H9 (cell line): ENCODE results near the gene ABCA6. TPM values are rescaled to one million over a fixed set of nuclear protein-coding genes. Genes with fewer than 3 reads are reported as not detected.

Experiments used
- DNase-seq: peaks from one replicate; pipeline ENCODE4 v3.0.0-alpha.2; 2017
- H2AFZ ChIP-seq: one replicate; pipeline ENCODE4 v1.6.1; 2013; ENCODE audit warnings: mild to moderate bottlenecking, low read length, control low read depth, moderate library complexity
- H2AK5ac ChIP-seq: 2 replicates; pipeline ENCODE4 v1.6.1; 2013; ENCODE audit warnings: low read length, control low read depth, mixed read lengths; ENCODE audit not compliant: insufficient read length
- H2BK120ac ChIP-seq: one replicate; pipeline ENCODE4 v1.6.1; 2013; ENCODE audit warnings: low read depth, mild to moderate bottlenecking, low read length, control low read depth, inconsistent platforms; ENCODE audit not compliant: poor library complexity, severe bottlenecking
- H2BK12ac ChIP-seq: 2 replicates; pipeline ENCODE4 v1.6.1; 2013; ENCODE audit warnings: low read length, control low read depth, mixed read lengths, low read depth; ENCODE audit not compliant: insufficient read length
- H2BK15ac ChIP-seq: 2 replicates; pipeline ENCODE4 v1.6.1; 2013; ENCODE audit warnings: low read depth, low read length, control low read depth
- H2BK20ac ChIP-seq: one replicate; pipeline ENCODE4 v1.6.1; 2013; ENCODE audit warnings: low read depth, mild to moderate bottlenecking, low read length, control low read depth, inconsistent platforms; ENCODE audit not compliant: poor library complexity, severe bottlenecking
- H2BK5ac ChIP-seq: 2 replicates; pipeline ENCODE4 v1.6.1; 2013; ENCODE audit warnings: low read length, control low read depth, mixed read lengths; ENCODE audit not compliant: insufficient read length
- H3K14ac ChIP-seq: 2 replicates; pipeline ENCODE4 v1.6.1; 2013; ENCODE audit warnings: low read length, control low read depth; ENCODE audit not compliant: insufficient read depth
- H3K18ac ChIP-seq: 2 replicates; pipeline ENCODE4 v1.6.1; 2013; ENCODE audit warnings: low read depth, mild to moderate bottlenecking, mixed read lengths, low read length, control low read depth; ENCODE audit not compliant: insufficient read length
- H3K23ac ChIP-seq: 2 replicates; pipeline ENCODE4 v1.6.1; 2013; ENCODE audit warnings: low read length, control low read depth, mixed read lengths, low read depth; ENCODE audit not compliant: insufficient read length
- H3K23me2 ChIP-seq: 2 replicates; pipeline ENCODE4 v1.6.1; 2013; ENCODE audit warnings: low read depth, mild to moderate bottlenecking, mixed read lengths, low read length, control low read depth; ENCODE audit not compliant: insufficient read length, poor library complexity, severe bottlenecking
- H3K27ac ChIP-seq: 2 replicates; pipeline ENCODE4 v1.5.1; 2013; ENCODE audit warnings: low read length, control low read depth, mixed read lengths, low read depth; ENCODE audit not compliant: insufficient read length
- H3K27me3 ChIP-seq: 2 replicates; pipeline ENCODE4 v1.6.1; 2013; ENCODE audit warnings: low read length, control low read depth, inconsistent platforms; ENCODE audit not compliant: insufficient read depth
- H3K4ac ChIP-seq: 2 replicates; pipeline ENCODE4 v1.6.1; 2013; ENCODE audit warnings: low read depth, mild to moderate bottlenecking, control low read depth, inconsistent platforms, low read length, moderate library complexity
- H3K4me1 ChIP-seq: 2 replicates; pipeline ENCODE4 v1.6.1; 2013; ENCODE audit warnings: low read length, control low read depth, inconsistent platforms; ENCODE audit not compliant: insufficient read depth
- H3K4me2 ChIP-seq: 2 replicates; pipeline ENCODE4 v1.6.1; 2013; ENCODE audit warnings: low read length, control low read depth, mixed read lengths; ENCODE audit not compliant: insufficient read length, insufficient read depth
- H3K56ac ChIP-seq: 2 replicates; pipeline ENCODE4 v1.6.1; 2013; ENCODE audit warnings: low read depth, mild to moderate bottlenecking, mixed read lengths, low read length, control low read depth; ENCODE audit not compliant: insufficient read length
- H3K79me1 ChIP-seq: 2 replicates; pipeline ENCODE4 v1.6.1; 2013; ENCODE audit warnings: low read depth, mild to moderate bottlenecking, moderate library complexity, low read length, control low read depth, inconsistent platforms; ENCODE audit not compliant: insufficient read depth, poor library complexity, severe bottlenecking
- H3K79me2 ChIP-seq: 2 replicates; pipeline ENCODE4 v1.6.1; 2013; ENCODE audit warnings: low read length, control low read depth, inconsistent platforms; ENCODE audit not compliant: insufficient read depth
- H3K9ac ChIP-seq: 2 replicates; pipeline ENCODE4 v1.6.1; 2013; ENCODE audit warnings: low read length, control low read depth, mixed read lengths; ENCODE audit not compliant: insufficient read length; ENCODE audit errors: extremely low read depth
- H3K9me3 ChIP-seq: one replicate; pipeline ENCODE4 v1.6.1; 2013; ENCODE audit warnings: low read depth, low read length, inconsistent platforms; ENCODE audit not compliant: control insufficient read depth
- H3T11ph ChIP-seq: one replicate; pipeline ENCODE4 v1.6.1; 2013; ENCODE audit warnings: mild to moderate bottlenecking, low read length, control low read depth, inconsistent platforms
- H4K20me1 ChIP-seq: one replicate; pipeline ENCODE4 v1.6.1; 2013; ENCODE audit not compliant: control insufficient read depth, insufficient read length, insufficient read depth
- H4K5ac ChIP-seq: 2 replicates; pipeline ENCODE4 v1.6.1; 2013; ENCODE audit warnings: low read depth, mild to moderate bottlenecking, mixed read lengths, low read length, control low read depth; ENCODE audit not compliant: insufficient read length
- H4K8ac ChIP-seq: replicated peaks from 2 replicates; pipeline ENCODE4 v1.6.1; 2013; ENCODE audit warnings: low read length, control low read depth, mixed read lengths, low read depth; ENCODE audit not compliant: insufficient read length
- H4K91ac ChIP-seq: 2 replicates; pipeline ENCODE4 v1.6.1; 2013; ENCODE audit warnings: low read depth, mild to moderate bottlenecking, moderate library complexity, mixed read lengths, low read length, control low read depth; ENCODE audit not compliant: insufficient read length
- H3K27ac Mint-ChIP-seq, 3 experiments: 2 replicates in 2 of 3; 3 replicates in 1 of 3; pipeline ENCODE4 v1.8.0; 2020 to 2021; ENCODE audit warnings: mixed read lengths in 3 of 3, mild to moderate bottlenecking in 1 of 3, moderate library complexity in 1 of 3
- H3K27me3 Mint-ChIP-seq: 2 replicates; pipeline ENCODE4 v1.8.0; 2021; ENCODE audit warnings: low read depth, mild to moderate bottlenecking, moderate library complexity, mixed read lengths
- H3K36me3 Mint-ChIP-seq, 3 experiments: 2 replicates in 2 of 3; 3 replicates in 1 of 3; pipeline ENCODE4 v1.8.0; 2020 to 2021; ENCODE audit warnings: low read depth in 3 of 3, mixed read lengths in 3 of 3; ENCODE audit not compliant: insufficient read depth in 1 of 3
- H3K4me1 Mint-ChIP-seq, 2 experiments: 2 replicates each; pipeline ENCODE4 v1.8.0; 2020; ENCODE audit warnings: mixed read lengths in 2 of 2
- H3K4me3 Mint-ChIP-seq, 2 experiments: 2 replicates in 1 of 2; 3 replicates in 1 of 2; pipeline ENCODE4 v1.8.0; 2020 to 2021; ENCODE audit warnings: mild to moderate bottlenecking in 2 of 2, mixed read lengths in 2 of 2, moderate library complexity in 1 of 2
- H3K9me3 Mint-ChIP-seq, 2 experiments: 2 replicates in 1 of 2; 3 replicates in 1 of 2; pipeline ENCODE4 v1.8.0; 2020; ENCODE audit warnings: mild to moderate bottlenecking in 2 of 2, mixed read lengths in 2 of 2, moderate library complexity in 1 of 2
- CTCF ChIP-seq: fragments of 200-600 bp; sonication (generic); conservative IDR thresholded peaks from 3 replicates; pipeline ENCODE4 v1.8.0; 2021; ENCODE audit warnings: antibody characterized with exemption, mild to moderate bottlenecking
- WGBS: extraction: QIAGEN DNeasy Blood & Tissue Kit; methylation state at CpG from one replicate; pipeline ENCODE4 v1.1.7; 2013; ENCODE audit warnings: missing lambda C conversion rate, low lambda C conversion rate, mixed read lengths; ENCODE audit not compliant: insufficient read length; ENCODE audit errors: extremely low coverage; 5-methylcytosine and 5-hydroxymethylcytosine counted together
- total RNA-seq: library from RNA; stranded (reverse); gene quantifications from 2 replicates; pipeline ENCODE4 v1.2.1, GENCODE V29; 2021

ABCA6 gene
- total RNA-seq, 1 experiment from 2014 or later: not detected

- no peaks in the 10 kb centered on the region for H3K9me3 ChIP-seq
- no peak overlapping the region for H4K8ac ChIP-seq
- no peak overlapping the region for H3K4ac ChIP-seq
- H3K79me2 ChIP-seq: no peaks in the 10 kb centered on the region
- H3K9me3 Mint-ChIP-seq: no peaks in the 10 kb centered on the region
- H3K27me3 Mint-ChIP-seq: no peaks in the 10 kb centered on the region
- H3K18ac ChIP-seq: no peak overlapping the region
- H3K4me3 Mint-ChIP-seq: no peak overlapping the region
- H3K4me1 ChIP-seq: no peaks in the 10 kb centered on the region
- H3K56ac ChIP-seq: no peak overlapping the region
- no peak for TF ChIP-seq CTCF
- no peak for DNase-seq
- H3K79me1 ChIP-seq: no peaks in the 10 kb centered on the region
- no CpG with 5 or more reads among the region's 1 CpG for WGBS
- no peak overlapping the region for H3K27ac Mint-ChIP-seq
- H4K91ac ChIP-seq: no peak overlapping the region
- H2AFZ ChIP-seq: no peak overlapping the region
- no peak overlapping the region for H2BK20ac ChIP-seq
- no peak overlapping the region for H2AK5ac ChIP-seq
- H3K4me2 ChIP-seq: no peak overlapping the region
- no peaks in the 10 kb centered on the region for H4K20me1 ChIP-seq
- no peak overlapping the region for H2BK12ac ChIP-seq
- H4K5ac ChIP-seq: no peak overlapping the region
- H2BK5ac ChIP-seq: no peak overlapping the region
- no peaks in the 10 kb centered on the region for H3K23me2 ChIP-seq
- H3K14ac ChIP-seq: no peak overlapping the region
- no peaks in the 10 kb centered on the region for H3K4me1 Mint-ChIP-seq
- no peak overlapping the region for H2BK120ac ChIP-seq
- no peaks in the 10 kb centered on the region for H3K27me3 ChIP-seq
- H3T11ph ChIP-seq: no peak overlapping the region
- H3K36me3 Mint-ChIP-seq: no peaks in the 10 kb centered on the region
- H3K23ac ChIP-seq: no peak overlapping the region
- H3K9ac ChIP-seq: no peak overlapping the region
- no peak overlapping the region for H3K27ac ChIP-seq
- no peak overlapping the region for H2BK15ac ChIP-seq
Observed at GRCh38 chr17:69111794-69112193, 29.9 kb downstream of the ABCA6 start.
